ENCODE results near the gene RSPH4A. TPM values are rescaled to one million over a fixed set of nuclear protein-coding genes. Genes with fewer than 3 reads are reported as not detected.

RSPH4A gene
- total and polyA plus RNA-seq, 9 of the 15 experiments (the other 6 are each of a cell fraction or from before 2014, with no cell fraction given) = 0.04 to 0.30 (median 0.11) TPM

DNA sequence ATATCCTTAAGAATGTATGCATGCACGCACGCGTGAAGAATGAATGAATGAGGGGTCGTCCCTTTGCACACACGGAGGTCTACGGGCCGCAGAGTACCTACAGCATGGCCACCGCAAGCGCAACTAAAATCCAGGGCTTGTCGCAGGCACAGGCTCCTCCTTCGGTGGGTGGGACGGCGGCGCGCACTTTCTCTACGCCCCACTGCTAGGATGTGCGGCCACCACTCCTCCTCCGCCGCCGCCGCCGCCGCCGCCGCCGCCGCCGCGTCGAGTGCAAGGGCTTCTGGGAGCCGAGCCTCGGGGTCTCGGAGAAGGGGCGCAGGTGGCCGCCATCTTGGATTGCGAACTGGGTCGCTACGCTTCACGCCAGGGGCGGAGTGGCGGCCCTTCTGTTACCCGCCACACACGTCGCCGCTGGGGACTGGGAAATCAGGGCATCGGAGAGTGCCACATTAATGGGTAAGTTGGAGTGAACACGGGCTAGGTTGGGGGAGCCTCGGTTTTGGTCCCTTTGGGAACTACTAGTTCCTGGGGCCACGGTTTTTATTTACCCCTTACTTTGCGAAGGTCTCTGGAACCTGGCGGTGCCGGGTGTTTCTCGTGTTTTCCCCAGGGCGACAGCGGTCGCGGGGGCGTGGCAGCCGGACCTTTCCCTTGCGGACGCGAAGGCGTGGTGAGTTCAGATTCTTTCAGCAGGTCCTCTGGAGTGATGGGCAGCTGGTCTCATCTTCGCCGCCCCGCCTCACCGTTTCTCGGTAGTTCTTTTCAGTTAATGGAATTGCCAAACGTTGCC is 64.8 kb downstream of the RSPH4A start, which contains the start of gene KPNA5 (continued):
- TF ChIP-seq NCOA1 (IDR thresholded peaks at IDR 0.05; ENCODE audit: low read depth) = no peak
- TF ChIP-seq PTTG1 (tag; IDR thresholded peaks at IDR 0.05; ENCODE audit: low read depth) = no peak
- TF ChIP-seq NCOA2 (IDR thresholded peaks at IDR 0.05; ENCODE audit: partially characterized antibody in 2 of 2) = no peak
- TF ChIP-seq ZNF766 (CRISPR knock-in tag; conservative IDR thresholded peaks at IDR 0.05) = no peak
- TF ChIP-seq HNRNPK (IDR thresholded peaks at IDR 0.05; ENCODE audit: low read depth, low read length, poor library complexity, severe bottlenecking) = no peak
- TF ChIP-seq ZKSCAN8 (CRISPR knock-in tag; IDR thresholded peaks at IDR 0.05) = no peak
- no peak for TF ChIP-seq MECOM (CRISPR knock-in tag; IDR thresholded peaks at IDR 0.05)
- TF ChIP-seq TEAD2 (tag; IDR thresholded peaks at IDR 0.05) = no peak
- no peak for TF ChIP-seq CAMTA2 (CRISPR knock-in tag; conservative IDR thresholded peaks at IDR 0.05)
- no peak for TF ChIP-seq PCBP1 (IDR thresholded peaks at IDR 0.05; ENCODE audit: low read depth, low read length, poor library complexity, severe bottlenecking)
- TF ChIP-seq SIRT6 (IDR thresholded peaks at IDR 0.05; ENCODE audit: low read depth, low read length) = no peak
- no peak for TF ChIP-seq SMARCA4 (IDR thresholded peaks at IDR 0.05)
- no peak for TF ChIP-seq JUN (IDR thresholded peaks at IDR 0.05; ENCODE audit: borderline replicate concordance, low read depth, low read length)
- no peak for TF ChIP-seq JUN (CRISPR knock-in tag; IDR thresholded peaks at IDR 0.05; ENCODE audit: borderline replicate concordance)
- no peak for TF ChIP-seq NFYB (IDR thresholded peaks at IDR 0.05; ENCODE audit: extremely low read depth, insufficient read length)
- TF ChIP-seq NR3C1 (CRISPR knock-in tag; IDR thresholded peaks at IDR 0.05) = no peak
- TF ChIP-seq, protein P1, sequence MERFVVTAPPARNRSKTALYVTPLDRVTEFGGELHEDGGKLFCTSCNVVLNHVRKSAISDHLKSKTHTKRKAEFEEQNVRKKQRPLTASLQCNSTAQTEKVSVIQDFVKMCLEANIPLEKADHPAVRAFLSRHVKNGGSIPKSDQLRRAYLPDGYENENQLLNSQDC (CRISPR knock-in tag; IDR thresholded peaks at IDR 0.05) = peak; percentile 96
- no peak for TF ChIP-seq THRAP3 (IDR thresholded peaks at IDR 0.05; ENCODE audit: borderline replicate concordance)
- no peak for TF ChIP-seq BCLAF1 (IDR thresholded peaks at IDR 0.05; ENCODE audit: borderline replicate concordance in 1 of 2, control insufficient read depth in 1 of 2, low read depth in 2 of 2, low read length in 1 of 2)
- TF ChIP-seq, protein P2, sequence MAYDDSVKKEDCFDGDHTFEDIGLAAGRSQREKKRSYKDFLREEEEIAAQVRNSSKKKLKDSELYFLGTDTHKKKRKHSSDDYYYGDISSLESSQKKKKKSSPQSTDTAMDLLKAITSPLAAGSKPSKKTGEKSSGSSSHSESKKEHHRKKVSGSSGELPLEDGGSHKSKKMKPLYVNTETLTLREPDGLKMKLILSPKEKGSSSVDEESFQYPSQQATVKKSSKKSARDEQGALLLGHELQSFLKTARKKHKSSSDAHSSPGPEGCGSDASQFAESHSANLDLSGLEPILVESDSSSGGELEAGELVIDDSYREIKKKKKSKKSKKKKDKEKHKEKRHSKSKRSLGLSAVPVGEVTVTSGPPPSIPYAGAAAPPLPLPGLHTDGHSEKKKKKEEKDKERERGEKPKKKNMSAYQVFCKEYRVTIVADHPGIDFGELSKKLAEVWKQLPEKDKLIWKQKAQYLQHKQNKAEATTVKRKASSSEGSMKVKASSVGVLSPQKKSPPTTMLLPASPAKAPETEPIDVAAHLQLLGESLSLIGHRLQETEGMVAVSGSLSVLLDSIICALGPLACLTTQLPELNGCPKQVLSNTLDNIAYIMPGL (CRISPR knock-in tag; IDR thresholded peaks at IDR 0.05) = peak; percentile 52; the same call in 1 of the 2 replicates
- no peak for TF ChIP-seq EP300 (IDR thresholded peaks at IDR 0.05; ENCODE audit: low read length)
- peak; percentile 28; the same call in 1 of the 2 replicates for TF ChIP-seq ZNF76 (CRISPR knock-in tag; IDR thresholded peaks at IDR 0.05; ENCODE audit: borderline replicate concordance)
- TF ChIP-seq ERF (CRISPR knock-in tag; IDR thresholded peaks at IDR 0.05) = 0 out of 2 replicates have a peak, but pooled peaks have one; percentile 33
- TF ChIP-seq MED1 (CRISPR knock-in tag; IDR thresholded peaks at IDR 0.05; ENCODE audit: borderline replicate concordance) = no peak
- 0 out of 2 replicates have a peak, but pooled peaks have one; percentile 40 for TF ChIP-seq HIVEP1 (CRISPR knock-in tag; IDR thresholded peaks at IDR 0.05)

Measured in K562 (cell line).